Muscle of leg (tissue), 11 donors: ENCODE results near the gene SERPIND1. TPM values are rescaled to one million over a fixed set of nuclear protein-coding genes. Genes with fewer than 3 reads are reported as not detected.
A peak's percentile ranks its signal among the peaks of the same experiment; 100 is the strongest.

Experiments
- DNase-seq: peaks from one replicate; pipeline ENCODE4 v3.0.0; 2013
- H3K27ac ChIP-seq: one replicate; pipeline ENCODE4 v1.5.1; 2013; ENCODE audit warnings: mild to moderate bottlenecking, low read length, control low read depth
- H3K27me3 ChIP-seq: one replicate; pipeline ENCODE4 v1.6.1; 2013; ENCODE audit warnings: low read length; ENCODE audit not compliant: control insufficient read depth, insufficient read depth
- H3K36me3 ChIP-seq: one replicate; pipeline ENCODE4 v1.6.1; 2013; ENCODE audit warnings: low read length; ENCODE audit not compliant: control insufficient read depth, insufficient read depth
- H3K4me1 ChIP-seq: one replicate; pipeline ENCODE4 v1.6.1; 2013; ENCODE audit warnings: low read length; ENCODE audit not compliant: control insufficient read depth, insufficient read depth
- H3K4me3 ChIP-seq: one replicate; pipeline ENCODE4 v1.5.1; 2013; ENCODE audit warnings: low read length, control low read depth
- H3K9me3 ChIP-seq: replicated peaks from 2 replicates; pipeline ENCODE4 v1.6.1; 2013; ENCODE audit warnings: low read depth, low read length; ENCODE audit not compliant: control insufficient read depth
- WGBS: methylation state at CpG from one replicate; pipeline ENCODE4 v1.1.5; 2013; ENCODE audit warnings: missing lambda C conversion rate; ENCODE audit not compliant: insufficient coverage; 5-methylcytosine and 5-hydroxymethylcytosine counted together
- polyA plus RNA-seq, 8 donors: library from polyadenylated mRNA; unstranded; fragments of 120-200 nt; gene quantifications; one replicate each; pipeline versions ENCODE4 v1.2.1 to v1.2.3, GENCODE V29; 2013; ENCODE audit warnings: inconsistent platforms in 1 of 8, low replicate concordance in 1 of 8; ENCODE audit not compliant: insufficient read length in 8 of 8, insufficient read depth in 1 of 8
- total RNA-seq: library from RNA; stranded (reverse); fragments of 120-200 nt; gene quantifications from one replicate; pipeline ENCODE4 v1.2.4, GENCODE V29; 2013

SERPIND1 gene
- total and polyA plus RNA-seq, 9 donors = 0.05 to 1.5 (median 0.11) TPM; not detected in 3

- Histone ChIP-seq H3K36me3 (peaks cover 29% of the 10 kb centered on the region), H3K4me1 (peaks cover 17% of the 10 kb centered on the region), H3K4me3 (no peak overlapping the region), H3K27me3 (no peaks in the 10 kb centered on the region), H3K27ac (no peak overlapping the region), H3K9me3 (no peaks in the 10 kb centered on the region)
- peak; percentile 58 for DNase-seq
- WGBS = 71% methylated on average over 11 of the region's 14 CpGs
Observed at GRCh38 chr22:20783844-20784723, 10.2 kb downstream of the SERPIND1 start.

GRCh38 chr22:20785415-20785814 is 11.5 kb downstream of the SERPIND1 start:
- Histone ChIP-seq H3K27ac (no peak overlapping the region), H3K9me3 (no peaks in the 10 kb centered on the region), H3K36me3 (peaks cover 33% of the 10 kb centered on the region), H3K27me3 (no peaks in the 10 kb centered on the region), H3K4me3 (no peak overlapping the region), H3K4me1 (peaks cover 17% of the 10 kb centered on the region)
- no peak for DNase-seq
- no CpG with 5 or more reads among the region's 3 CpGs for WGBS

- H3K27me3 ChIP-seq = no peaks in the 10 kb centered on the region
- WGBS = 86% methylated on average over 7 of the region's 8 CpGs
- H3K9me3 ChIP-seq = no peaks in the 10 kb centered on the region
- peaks cover 33% of the 10 kb centered on the region for H3K36me3 ChIP-seq
- H3K27ac ChIP-seq = no peak overlapping the region
- no peak overlapping the region for H3K4me3 ChIP-seq
- H3K4me1 ChIP-seq = peaks cover 17% of the 10 kb centered on the region
- DNase-seq = no peak
Observed at GRCh38 chr22:20786048-20786447, 12.1 kb downstream of the SERPIND1 start.

GRCh38 chr22:20786536-20786979 is 12.6 kb downstream of the SERPIND1 start:
- Histone ChIP-seq H3K4me1 (peaks cover 17% of the 10 kb centered on the region), H3K27ac (no peak overlapping the region), H3K36me3 (peaks cover 35% of the 10 kb centered on the region), H3K9me3 (no peaks in the 10 kb centered on the region), H3K27me3 (no peaks in the 10 kb centered on the region), H3K4me3 (no peak overlapping the region)
- WGBS = 89% methylated on average over 8 of the region's 10 CpGs
- DNase-seq = peak; percentile 14

GRCh38 chr22:20787223-20787622 is 13.3 kb downstream of the SERPIND1 start:
- peaks cover 40% of the 10 kb centered on the region for H3K36me3 ChIP-seq
- H3K27ac ChIP-seq = no peak overlapping the region
- no peaks in the 10 kb centered on the region for H3K27me3 ChIP-seq
- H3K4me1 ChIP-seq = peaks cover 17% of the 10 kb centered on the region
- no peaks in the 10 kb centered on the region for H3K9me3 ChIP-seq
- WGBS = 82% methylated on average over 2 of the region's 4 CpGs
- DNase-seq = no peak
- no peak overlapping the region for H3K4me3 ChIP-seq

- Histone ChIP-seq H3K4me3 (no peak overlapping the region), H3K27ac (no peak overlapping the region), H3K4me1 (peaks cover 17% of the 10 kb centered on the region), H3K27me3 (no peaks in the 10 kb centered on the region), H3K9me3 (no peaks in the 10 kb centered on the region), H3K36me3 (peaks cover 44% of the 10 kb centered on the region)
- WGBS = 72% methylated on average over 2 of the region's 4 CpGs
- no peak for DNase-seq
Observed at GRCh38 chr22:20787746-20788626, 14.1 kb downstream of the SERPIND1 start.

GRCh38 chr22:20788627-20789344 is 14.9 kb downstream of the SERPIND1 start:
- peaks cover 39% of the 10 kb centered on the region for H3K36me3 ChIP-seq
- WGBS = 90% methylated on average over 4 of the region's 5 CpGs
- H3K4me3 ChIP-seq = no peak overlapping the region
- no peaks in the 10 kb centered on the region for H3K27me3 ChIP-seq
- no peak overlapping the region for H3K27ac ChIP-seq
- H3K9me3 ChIP-seq = no peaks in the 10 kb centered on the region
- no peak for DNase-seq
- H3K4me1 ChIP-seq = peaks cover 17% of the 10 kb centered on the region

GRCh38 chr22:20792221-20792965 is 18.5 kb downstream of the SERPIND1 start:
- Histone ChIP-seq H3K27ac (no peak overlapping the region), H3K4me1 (peaks cover 11% of the 10 kb centered on the region), H3K9me3 (no peaks in the 10 kb centered on the region), H3K4me3 (no peak overlapping the region), H3K27me3 (no peaks in the 10 kb centered on the region), H3K36me3 (peaks cover 58% of the 10 kb centered on the region)
- WGBS = 94% methylated on average over 11 of the region's 12 CpGs
- no peak for DNase-seq

GRCh38 chr22:20792966-20793728 is 19.2 kb downstream of the SERPIND1 start:
- DNase-seq = no peak
- H3K36me3 ChIP-seq = peaks cover 58% of the 10 kb centered on the region
- 88% methylated on average over 2 of the region's 3 CpGs for WGBS

More at GRCh38 chr22:20792966-20793728, 19.2 kb downstream of the SERPIND1 start:
- Histone ChIP-seq H3K27ac (no peak overlapping the region), H3K27me3 (no peaks in the 10 kb centered on the region), H3K4me1 (peaks cover 4% of the 10 kb centered on the region), H3K9me3 (no peaks in the 10 kb centered on the region), H3K4me3 (no peak overlapping the region)
